Measurements from ENCODE around the gene KLK14.

Gene KLK14

GRCh38 chr19:51083783-51084182 is 1.1 kb upstream of the KLK14 start:
- no peak for DNase-seq (ENCODE audit: low spot score)
- in situ Hi-C loops (cut with MboI; ENCODE audit: low sequenced_read_pairs, unreplicated experiment), result no loop called here
- TF ChIP-seq, protein P1, sequence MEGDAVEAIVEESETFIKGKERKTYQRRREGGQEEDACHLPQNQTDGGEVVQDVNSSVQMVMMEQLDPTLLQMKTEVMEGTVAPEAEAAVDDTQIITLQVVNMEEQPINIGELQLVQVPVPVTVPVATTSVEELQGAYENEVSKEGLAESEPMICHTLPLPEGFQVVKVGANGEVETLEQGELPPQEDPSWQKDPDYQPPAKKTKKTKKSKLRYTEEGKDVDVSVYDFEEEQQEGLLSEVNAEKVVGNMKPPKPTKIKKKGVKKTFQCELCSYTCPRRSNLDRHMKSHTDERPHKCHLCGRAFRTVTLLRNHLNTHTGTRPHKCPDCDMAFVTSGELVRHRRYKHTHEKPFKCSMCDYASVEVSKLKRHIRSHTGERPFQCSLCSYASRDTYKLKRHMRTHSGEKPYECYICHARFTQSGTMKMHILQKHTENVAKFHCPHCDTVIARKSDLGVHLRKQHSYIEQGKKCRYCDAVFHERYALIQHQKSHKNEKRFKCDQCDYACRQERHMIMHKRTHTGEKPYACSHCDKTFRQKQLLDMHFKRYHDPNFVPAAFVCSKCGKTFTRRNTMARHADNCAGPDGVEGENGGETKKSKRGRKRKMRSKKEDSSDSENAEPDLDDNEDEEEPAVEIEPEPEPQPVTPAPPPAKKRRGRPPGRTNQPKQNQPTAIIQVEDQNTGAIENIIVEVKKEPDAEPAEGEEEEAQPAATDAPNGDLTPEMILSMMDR (IDR thresholded peaks at IDR 0.05; ENCODE audit: borderline replicate concordance, control extremely low read depth, extremely low read depth, insufficient read depth, missing control alignments), result no peak

DNA sequence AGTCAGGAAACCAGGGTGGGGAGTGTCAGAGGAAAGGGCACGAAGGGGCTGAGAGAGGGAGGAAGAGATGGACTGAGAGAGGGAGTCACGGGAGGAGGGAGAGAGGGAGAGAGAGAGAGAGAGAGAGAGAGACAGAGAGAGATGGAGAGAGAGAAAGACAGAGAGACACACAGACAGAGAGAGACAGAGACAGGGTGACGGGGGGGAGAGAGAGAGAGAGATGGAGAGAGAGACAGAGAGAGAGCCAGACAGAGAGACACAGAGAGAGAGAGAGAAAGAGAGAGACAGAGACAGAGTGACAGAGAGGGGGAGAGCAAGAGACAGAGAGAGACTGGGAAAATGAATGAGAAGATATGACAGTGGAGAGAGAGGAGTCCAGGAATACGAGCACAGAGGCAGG is 494 bp upstream of the KLK14 start:
- no peak for DNase-seq (ENCODE audit: low spot score)
- in situ Hi-C loops (cut with MboI; ENCODE audit: low sequenced_read_pairs, unreplicated experiment), result no loop called here
- TF ChIP-seq, protein P1 (IDR thresholded peaks at IDR 0.05; ENCODE audit: borderline replicate concordance, control extremely low read depth, extremely low read depth, insufficient read depth, missing control alignments), result no peak

DNA sequence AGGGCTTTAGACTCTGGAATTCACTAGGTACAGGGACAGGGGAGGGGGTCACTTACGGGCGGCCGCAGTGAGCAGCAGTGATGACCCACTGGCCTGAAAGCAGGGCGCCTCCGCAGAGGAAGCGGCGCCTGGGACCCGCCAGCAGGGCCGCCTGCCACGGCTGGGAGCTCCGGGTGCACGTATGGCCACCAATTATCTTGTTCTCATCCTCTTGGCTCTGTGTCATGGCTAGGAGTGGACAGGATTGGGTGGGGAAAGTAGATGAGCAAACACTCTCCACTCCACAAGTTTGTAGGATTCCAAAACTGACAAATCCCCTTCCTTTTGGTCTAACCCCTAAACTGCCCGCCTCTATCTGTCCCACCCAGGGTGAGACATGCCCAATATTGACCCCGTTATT is 1.2 kb downstream of the KLK14 start:
- TF ChIP-seq, protein P1 (IDR thresholded peaks at IDR 0.05; ENCODE audit: borderline replicate concordance, control extremely low read depth, extremely low read depth, insufficient read depth, missing control alignments), result no peak
- in situ Hi-C loops (cut with MboI; ENCODE audit: low sequenced_read_pairs, unreplicated experiment), result no loop called here
- DNase-seq (ENCODE audit: low spot score), result no peak

- DNase-seq (ENCODE audit: low spot score), result no peak
- TF ChIP-seq, protein P1 (IDR thresholded peaks at IDR 0.05; ENCODE audit: borderline replicate concordance, control extremely low read depth, extremely low read depth, insufficient read depth, missing control alignments), result no peak
- in situ Hi-C loops (cut with MboI; ENCODE audit: low sequenced_read_pairs, unreplicated experiment), result no loop called here
Observed at GRCh38 chr19:51079481-51080110, 3.1 kb downstream of the KLK14 start.

GRCh38 chr19:51078731-51079130 is 4.0 kb downstream of the KLK14 start:
- in situ Hi-C loops (cut with MboI; ENCODE audit: low sequenced_read_pairs, unreplicated experiment), result no loop called here
- no peak for DNase-seq (ENCODE audit: low spot score)
- TF ChIP-seq, protein P1 (IDR thresholded peaks at IDR 0.05; ENCODE audit: borderline replicate concordance, control extremely low read depth, extremely low read depth, insufficient read depth, missing control alignments), result no peak

DNA sequence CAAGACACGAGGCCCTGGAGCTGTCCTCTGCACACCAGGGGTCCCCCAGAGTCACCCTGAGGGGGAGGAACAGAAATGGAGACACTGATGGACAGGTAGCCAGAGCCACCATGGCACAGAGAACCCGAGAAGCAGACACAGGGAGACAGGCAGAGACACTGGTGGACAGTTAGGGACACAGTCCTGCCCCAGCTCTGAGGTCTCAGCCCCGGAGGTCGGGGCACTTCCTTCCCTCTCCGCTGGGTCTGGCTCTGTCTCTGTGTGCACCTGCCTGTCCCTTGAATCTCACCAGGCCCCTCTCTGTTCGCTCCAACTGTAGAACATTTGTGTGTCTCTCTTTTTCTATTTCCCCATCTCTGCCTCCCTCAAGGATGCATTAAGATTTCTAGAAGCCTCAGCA is 4.6 kb downstream of the KLK14 start:
- no peak for DNase-seq (ENCODE audit: low spot score)
- TF ChIP-seq, protein P1 (IDR thresholded peaks at IDR 0.05; ENCODE audit: borderline replicate concordance, control extremely low read depth, extremely low read depth, insufficient read depth, missing control alignments), result no peak
- in situ Hi-C loops (cut with MboI; ENCODE audit: low sequenced_read_pairs, unreplicated experiment), result no loop called here

Measured in GM13976 (cell line).